Transverse colon (tissue), 3 donors: ENCODE results near the gene ITGA7.

Experiments used
- POLR2A ChIP-seq: fragments of 450-650 bp; IDR thresholded peaks from one replicate; pipeline ENCODE4 v1.6.1; 2016; ENCODE audit warnings: antibody characterized with exemption, mild to moderate bottlenecking, moderate library complexity
- POLR2AphosphoS5 ChIP-seq, 3 donors: sonication (generic); formaldehyde crosslinking; IDR thresholded peaks; one replicate each; pipeline ENCODE4 v1.6.1; 2016; ENCODE audit warnings: antibody characterized with exemption in 3 of 3

DNA sequence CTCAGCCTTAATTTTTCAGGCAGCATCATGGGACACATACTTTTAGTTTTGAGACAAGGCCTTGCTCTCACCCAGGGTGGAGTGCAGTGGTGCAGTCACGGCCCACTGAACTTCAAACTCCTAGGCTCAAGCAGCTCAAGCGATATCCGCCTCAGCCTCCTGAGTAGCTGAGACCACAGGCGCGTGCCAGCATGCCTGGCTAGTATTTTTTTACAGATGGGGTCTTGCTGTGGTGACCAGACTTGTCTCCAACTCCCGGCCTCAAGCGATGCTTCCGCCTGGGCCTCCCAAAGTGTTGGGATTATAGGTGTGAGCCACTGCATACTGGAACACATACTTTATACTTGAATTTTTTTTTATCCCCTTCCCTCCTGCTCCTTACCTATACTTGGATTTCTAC, 15.2 kb upstream of the ITGA7 start:
- no peak for TF ChIP-seq POLR2A
- TF ChIP-seq POLR2AphosphoS5 (IDR thresholded peaks at IDR 0.05), result no peak
